Measurements from ENCODE around the gene FAM83B.

Gene FAM83B

DNA sequence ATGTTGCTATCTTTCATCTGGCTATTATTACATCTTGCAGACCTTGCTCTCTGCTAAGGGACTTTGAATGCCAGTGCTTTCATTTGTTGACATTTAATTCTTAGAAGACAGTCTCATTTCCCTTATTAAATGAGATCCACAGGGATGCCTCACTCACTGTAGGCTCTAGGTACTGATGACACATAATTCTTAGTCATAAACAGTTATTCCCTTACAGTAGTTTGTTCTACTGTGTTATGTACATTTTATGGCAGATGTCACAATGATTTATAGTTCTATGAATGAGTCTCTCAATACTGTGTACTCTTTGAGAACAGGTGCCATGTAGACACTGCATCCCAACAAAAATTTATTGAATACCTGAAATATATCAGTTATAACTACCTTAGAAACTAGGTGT is 70.3 kb downstream of the FAM83B start:
- peak; percentile 37 for DNase-seq (ENCODE audit: low read depth)
- H3K4me3 ChIP-seq (ENCODE audit: control insufficient read depth, low read depth, low read length): no peak overlapping the region
- TF ChIP-seq, protein P1, sequence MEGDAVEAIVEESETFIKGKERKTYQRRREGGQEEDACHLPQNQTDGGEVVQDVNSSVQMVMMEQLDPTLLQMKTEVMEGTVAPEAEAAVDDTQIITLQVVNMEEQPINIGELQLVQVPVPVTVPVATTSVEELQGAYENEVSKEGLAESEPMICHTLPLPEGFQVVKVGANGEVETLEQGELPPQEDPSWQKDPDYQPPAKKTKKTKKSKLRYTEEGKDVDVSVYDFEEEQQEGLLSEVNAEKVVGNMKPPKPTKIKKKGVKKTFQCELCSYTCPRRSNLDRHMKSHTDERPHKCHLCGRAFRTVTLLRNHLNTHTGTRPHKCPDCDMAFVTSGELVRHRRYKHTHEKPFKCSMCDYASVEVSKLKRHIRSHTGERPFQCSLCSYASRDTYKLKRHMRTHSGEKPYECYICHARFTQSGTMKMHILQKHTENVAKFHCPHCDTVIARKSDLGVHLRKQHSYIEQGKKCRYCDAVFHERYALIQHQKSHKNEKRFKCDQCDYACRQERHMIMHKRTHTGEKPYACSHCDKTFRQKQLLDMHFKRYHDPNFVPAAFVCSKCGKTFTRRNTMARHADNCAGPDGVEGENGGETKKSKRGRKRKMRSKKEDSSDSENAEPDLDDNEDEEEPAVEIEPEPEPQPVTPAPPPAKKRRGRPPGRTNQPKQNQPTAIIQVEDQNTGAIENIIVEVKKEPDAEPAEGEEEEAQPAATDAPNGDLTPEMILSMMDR (IDR thresholded peaks at IDR 0.05; ENCODE audit: control insufficient read depth, insufficient read depth, low read depth, low read length, missing control alignments): no peak

- TF ChIP-seq, protein P1 (IDR thresholded peaks at IDR 0.05; ENCODE audit: control insufficient read depth, insufficient read depth, low read depth, low read length, missing control alignments): no peak
- H3K4me3 ChIP-seq (ENCODE audit: control insufficient read depth, low read depth, low read length): no peak overlapping the region
- no peak for DNase-seq (ENCODE audit: low read depth)
These were observed 74.1 kb downstream of the FAM83B start for GRCh38 chr6:54920628-54921027.

DNA sequence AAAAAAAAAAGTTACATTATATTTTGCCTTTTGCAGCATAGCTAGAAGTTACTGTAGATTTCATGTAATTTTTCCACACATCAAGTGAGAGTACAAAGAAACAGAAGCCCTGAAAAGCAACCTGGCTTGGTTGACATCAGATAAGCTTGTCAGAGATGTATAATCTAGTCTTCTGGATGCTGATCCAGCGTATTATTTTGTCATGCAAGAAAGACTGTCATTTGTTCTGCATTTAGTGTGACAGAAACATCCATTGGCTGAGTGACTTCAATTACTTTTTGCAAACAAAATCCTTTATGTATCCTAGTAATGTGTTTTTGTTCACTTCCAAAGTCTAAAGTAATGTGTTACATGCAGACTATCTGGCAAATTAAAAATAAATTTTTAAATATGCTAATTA is 75.3 kb downstream of the FAM83B start:
- TF ChIP-seq, protein P1 (IDR thresholded peaks at IDR 0.05; ENCODE audit: control insufficient read depth, insufficient read depth, low read depth, low read length, missing control alignments): no peak
- H3K4me3 ChIP-seq (ENCODE audit: control insufficient read depth, low read depth, low read length): no peak overlapping the region
- DNase-seq (ENCODE audit: low read depth): no peak

DNA sequence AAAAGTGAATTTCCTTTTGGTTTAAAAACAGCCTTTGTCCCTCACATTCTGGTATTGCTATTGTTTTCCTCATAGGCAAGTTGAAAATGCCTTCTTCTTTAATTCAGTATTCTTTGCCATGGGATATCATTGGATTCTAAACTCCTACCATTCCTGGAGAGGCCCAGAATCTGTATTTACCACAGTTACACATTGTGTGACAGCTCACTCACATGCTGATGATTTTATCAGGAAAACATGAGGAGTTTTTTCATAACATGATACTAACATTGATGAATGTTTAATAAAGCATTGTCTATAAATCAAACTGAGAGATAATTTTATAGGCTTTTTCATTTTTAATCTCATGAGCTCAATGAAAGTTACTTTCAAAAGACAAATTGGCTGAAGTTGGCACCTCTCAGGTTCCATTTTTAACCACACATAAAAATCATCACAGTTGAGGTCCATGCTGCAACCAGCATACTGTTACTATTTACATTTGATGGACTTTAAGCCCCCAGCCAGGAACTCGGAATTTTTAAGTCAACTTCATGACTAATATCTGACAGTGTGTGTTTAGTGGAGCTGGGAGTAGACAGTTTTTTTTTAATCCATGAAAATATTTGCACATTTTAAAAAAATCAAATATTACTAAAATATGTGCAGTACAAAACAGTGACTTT is 82.8 kb downstream of the FAM83B start:
- H3K4me3 ChIP-seq (ENCODE audit: control insufficient read depth, low read depth, low read length): no peak overlapping the region
- TF ChIP-seq, protein P1 (IDR thresholded peaks at IDR 0.05; ENCODE audit: control insufficient read depth, insufficient read depth, low read depth, low read length, missing control alignments): no peak
- DNase-seq (ENCODE audit: low read depth): no peak

DNA sequence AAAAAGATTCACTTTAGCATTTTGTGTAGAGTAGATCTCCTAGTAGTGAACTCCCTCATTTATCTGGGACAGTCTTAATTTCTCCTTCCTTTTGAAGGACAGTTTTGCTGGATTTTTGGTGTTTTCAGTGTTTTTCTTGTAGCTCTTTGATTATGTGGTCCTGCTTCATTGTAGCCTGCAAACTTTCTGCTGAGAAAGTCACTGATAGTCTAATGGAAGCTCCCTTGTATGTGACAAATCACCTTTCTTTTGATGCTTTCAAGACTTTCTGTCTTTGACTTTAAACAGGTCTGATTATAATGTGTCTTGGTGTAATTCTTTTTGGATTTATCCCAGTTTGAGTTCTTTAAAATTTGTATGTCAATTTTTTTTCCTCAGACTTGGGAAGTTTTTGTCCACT is 86.1 kb downstream of the FAM83B start:
- H3K4me3 ChIP-seq (ENCODE audit: control insufficient read depth, low read depth, low read length): no peak overlapping the region
- no peak for DNase-seq (ENCODE audit: low read depth)
- TF ChIP-seq, protein P1 (IDR thresholded peaks at IDR 0.05; ENCODE audit: control insufficient read depth, insufficient read depth, low read depth, low read length, missing control alignments): no peak

- no peak overlapping the region for H3K4me3 ChIP-seq (ENCODE audit: control insufficient read depth, low read depth, low read length)
- peak; percentile 35 for DNase-seq (ENCODE audit: low read depth)
- TF ChIP-seq, protein P1 (IDR thresholded peaks at IDR 0.05; ENCODE audit: control insufficient read depth, insufficient read depth, low read depth, low read length, missing control alignments): no peak
These were observed 89.2 kb downstream of the FAM83B start for GRCh38 chr6:54935739-54936138.
